ENCODE measurements around the gene VPS51.

DNA sequence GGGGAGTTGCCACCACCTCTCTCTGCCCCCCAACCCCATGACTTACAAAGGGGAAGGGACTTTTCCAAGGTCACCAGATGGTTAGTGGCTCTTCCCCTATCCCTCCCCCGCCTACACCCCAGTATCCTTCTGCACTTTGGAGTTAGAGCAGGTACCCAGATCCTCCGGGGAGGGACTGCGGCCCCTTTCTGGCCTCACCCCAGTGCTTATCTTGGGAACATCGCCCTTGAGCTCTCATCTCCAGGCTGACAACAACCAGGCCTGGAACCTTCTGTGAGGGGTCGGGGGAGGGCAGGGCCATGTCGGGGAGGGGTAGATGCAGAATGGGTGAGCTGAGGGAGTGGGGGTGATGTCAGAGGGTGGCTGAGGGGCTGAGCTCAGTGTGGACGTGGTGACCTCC, 30.2 kb upstream of the VPS51 start:
- TF ChIP-seq, protein P1, sequence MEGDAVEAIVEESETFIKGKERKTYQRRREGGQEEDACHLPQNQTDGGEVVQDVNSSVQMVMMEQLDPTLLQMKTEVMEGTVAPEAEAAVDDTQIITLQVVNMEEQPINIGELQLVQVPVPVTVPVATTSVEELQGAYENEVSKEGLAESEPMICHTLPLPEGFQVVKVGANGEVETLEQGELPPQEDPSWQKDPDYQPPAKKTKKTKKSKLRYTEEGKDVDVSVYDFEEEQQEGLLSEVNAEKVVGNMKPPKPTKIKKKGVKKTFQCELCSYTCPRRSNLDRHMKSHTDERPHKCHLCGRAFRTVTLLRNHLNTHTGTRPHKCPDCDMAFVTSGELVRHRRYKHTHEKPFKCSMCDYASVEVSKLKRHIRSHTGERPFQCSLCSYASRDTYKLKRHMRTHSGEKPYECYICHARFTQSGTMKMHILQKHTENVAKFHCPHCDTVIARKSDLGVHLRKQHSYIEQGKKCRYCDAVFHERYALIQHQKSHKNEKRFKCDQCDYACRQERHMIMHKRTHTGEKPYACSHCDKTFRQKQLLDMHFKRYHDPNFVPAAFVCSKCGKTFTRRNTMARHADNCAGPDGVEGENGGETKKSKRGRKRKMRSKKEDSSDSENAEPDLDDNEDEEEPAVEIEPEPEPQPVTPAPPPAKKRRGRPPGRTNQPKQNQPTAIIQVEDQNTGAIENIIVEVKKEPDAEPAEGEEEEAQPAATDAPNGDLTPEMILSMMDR (IDR thresholded peaks at IDR 0.05; ENCODE audit: low read depth, low read length, missing input control) = no peak
- TF ChIP-seq JUND (IDR thresholded peaks at IDR 0.05) (no peak), RAD21 (IDR thresholded peaks at IDR 0.05) (no peak), TAF1 (conservative IDR thresholded peaks at IDR 0.05) (no peak), GABPA (IDR thresholded peaks at IDR 0.05 in 1 of 2, conservative IDR thresholded peaks at IDR 0.05 in 1 of 2) (no peak), RXRA (IDR thresholded peaks at IDR 0.05) (no peak), HNF4A (conservative IDR thresholded peaks at IDR 0.05) (no peak), YY1 (IDR thresholded peaks at IDR 0.05) (no peak), FOXA1 (IDR thresholded peaks at IDR 0.05) (no peak), HNF4G (IDR thresholded peaks at IDR 0.05) (no peak)
- TF ChIP-seq, protein P2, sequence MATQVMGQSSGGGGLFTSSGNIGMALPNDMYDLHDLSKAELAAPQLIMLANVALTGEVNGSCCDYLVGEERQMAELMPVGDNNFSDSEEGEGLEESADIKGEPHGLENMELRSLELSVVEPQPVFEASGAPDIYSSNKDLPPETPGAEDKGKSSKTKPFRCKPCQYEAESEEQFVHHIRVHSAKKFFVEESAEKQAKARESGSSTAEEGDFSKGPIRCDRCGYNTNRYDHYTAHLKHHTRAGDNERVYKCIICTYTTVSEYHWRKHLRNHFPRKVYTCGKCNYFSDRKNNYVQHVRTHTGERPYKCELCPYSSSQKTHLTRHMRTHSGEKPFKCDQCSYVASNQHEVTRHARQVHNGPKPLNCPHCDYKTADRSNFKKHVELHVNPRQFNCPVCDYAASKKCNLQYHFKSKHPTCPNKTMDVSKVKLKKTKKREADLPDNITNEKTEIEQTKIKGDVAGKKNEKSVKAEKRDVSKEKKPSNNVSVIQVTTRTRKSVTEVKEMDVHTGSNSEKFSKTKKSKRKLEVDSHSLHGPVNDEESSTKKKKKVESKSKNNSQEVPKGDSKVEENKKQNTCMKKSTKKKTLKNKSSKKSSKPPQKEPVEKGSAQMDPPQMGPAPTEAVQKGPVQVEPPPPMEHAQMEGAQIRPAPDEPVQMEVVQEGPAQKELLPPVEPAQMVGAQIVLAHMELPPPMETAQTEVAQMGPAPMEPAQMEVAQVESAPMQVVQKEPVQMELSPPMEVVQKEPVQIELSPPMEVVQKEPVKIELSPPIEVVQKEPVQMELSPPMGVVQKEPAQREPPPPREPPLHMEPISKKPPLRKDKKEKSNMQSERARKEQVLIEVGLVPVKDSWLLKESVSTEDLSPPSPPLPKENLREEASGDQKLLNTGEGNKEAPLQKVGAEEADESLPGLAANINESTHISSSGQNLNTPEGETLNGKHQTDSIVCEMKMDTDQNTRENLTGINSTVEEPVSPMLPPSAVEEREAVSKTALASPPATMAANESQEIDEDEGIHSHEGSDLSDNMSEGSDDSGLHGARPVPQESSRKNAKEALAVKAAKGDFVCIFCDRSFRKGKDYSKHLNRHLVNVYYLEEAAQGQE (IDR thresholded peaks at IDR 0.05) = no peak
- TF ChIP-seq, protein P3, sequence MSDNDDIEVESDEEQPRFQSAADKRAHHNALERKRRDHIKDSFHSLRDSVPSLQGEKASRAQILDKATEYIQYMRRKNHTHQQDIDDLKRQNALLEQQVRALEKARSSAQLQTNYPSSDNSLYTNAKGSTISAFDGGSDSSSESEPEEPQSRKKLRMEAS (IDR thresholded peaks at IDR 0.05) = no peak
- TF ChIP-seq, protein P4, sequence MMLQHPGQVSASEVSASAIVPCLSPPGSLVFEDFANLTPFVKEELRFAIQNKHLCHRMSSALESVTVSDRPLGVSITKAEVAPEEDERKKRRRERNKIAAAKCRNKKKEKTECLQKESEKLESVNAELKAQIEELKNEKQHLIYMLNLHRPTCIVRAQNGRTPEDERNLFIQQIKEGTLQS (IDR thresholded peaks at IDR 0.05) = no peak

All from liver (tissue), 3 donors.